GM23338 (cell line): ENCODE data around the gene GLCE. TPM values are rescaled to one million over a fixed set of nuclear protein-coding genes. Genes with fewer than 3 reads are reported as not detected.
"Not testable (repeated sequence)": the region's sequence is repeated elsewhere in the genome, so short reads cannot be mapped to it uniquely, and the experiment has no call there.

Experiments used
- ATAC-seq: fragments of 200-7000 bp; cut with Tn5 transposase; 3 replicates; pipeline ENCODE4 v1.9.1; 2020
- DNase-seq: peaks from one replicate; pipeline ENCODE4 v3.0.0-alpha.2; 2015; ENCODE audit warnings: low spot score
- H2AFZ ChIP-seq: fragments of 200-600 bp; sonication (generic); 2 replicates; pipeline ENCODE4 v1.8.0; 2016; ENCODE audit warnings: antibody characterized with exemption, mild to moderate bottlenecking, moderate library complexity
- H3F3A ChIP-seq: fragments of 200-600 bp; sonication (generic); replicated peaks from 2 replicates; pipeline ENCODE4 v1.8.0; 2017; ENCODE audit warnings: antibody characterized with exemption, mixed run types, low read depth
- H3K27ac ChIP-seq: fragments of 200-600 bp; sonication (generic); 2 replicates; pipeline ENCODE4 v1.6.1; 2016; ENCODE audit warnings: low read depth
- H3K27me3 ChIP-seq: fragments of 200-600 bp; sonication (generic); 2 replicates; pipeline ENCODE4 v1.8.0; 2016; ENCODE audit warnings: mild to moderate bottlenecking, mixed run types, moderate library complexity; ENCODE audit not compliant: insufficient read depth
- H3K36me3 ChIP-seq: fragments of 200-600 bp; sonication (generic); 2 replicates; pipeline ENCODE4 v1.8.0; 2016; ENCODE audit warnings: mild to moderate bottlenecking; ENCODE audit not compliant: insufficient read depth
- H3K4me1 ChIP-seq: fragments of 200-600 bp; sonication (generic); 2 replicates; pipeline ENCODE4 v1.8.0; 2016; ENCODE audit warnings: mild to moderate bottlenecking, moderate library complexity; ENCODE audit not compliant: insufficient read depth
- H3K4me2 ChIP-seq: fragments of 200-600 bp; sonication (generic); 2 replicates; pipeline ENCODE4 v1.7.1; 2017; ENCODE audit warnings: mixed run types
- H3K4me3 ChIP-seq: fragments of 200-600 bp; sonication (generic); 2 replicates; pipeline ENCODE4 v1.6.1; 2016; ENCODE audit warnings: mixed run types
- H3K79me2 ChIP-seq: fragments of 200-600 bp; sonication (generic); replicated peaks from 2 replicates; pipeline ENCODE4 v1.8.0; 2017; ENCODE audit warnings: mild to moderate bottlenecking; ENCODE audit not compliant: insufficient read depth
- H3K9me2 ChIP-seq: fragments of 200-600 bp; sonication (generic); 2 replicates; pipeline ENCODE4 v1.8.0; 2017; ENCODE audit not compliant: insufficient read depth
- H4K20me1 ChIP-seq: fragments of 200-600 bp; sonication (generic); replicated peaks from 2 replicates; pipeline ENCODE4 v1.8.0; 2017; ENCODE audit warnings: mild to moderate bottlenecking; ENCODE audit not compliant: insufficient read depth
- H3K27ac Mint-ChIP-seq: 2 replicates; pipeline ENCODE4 v1.8.0; 2020; ENCODE audit warnings: inconsistent platforms, mild to moderate bottlenecking, moderate library complexity, mixed read lengths
- H3K27me3 Mint-ChIP-seq: 3 replicates; pipeline ENCODE4 v1.8.0; 2022; ENCODE audit warnings: low read depth, mild to moderate bottlenecking, moderate library complexity, mixed read lengths, inconsistent platforms; ENCODE audit not compliant: insufficient read depth, poor library complexity
- H3K36me3 Mint-ChIP-seq: 3 replicates; pipeline ENCODE4 v1.8.0; 2021; ENCODE audit warnings: low read depth, mild to moderate bottlenecking, inconsistent platforms, moderate library complexity, mixed read lengths
- H3K4me1 Mint-ChIP-seq: 3 replicates; pipeline ENCODE4 v1.8.0; 2020; ENCODE audit warnings: mild to moderate bottlenecking, inconsistent platforms, mixed read lengths
- H3K4me3 Mint-ChIP-seq: 3 replicates; pipeline ENCODE4 v1.8.0; 2021; ENCODE audit warnings: moderate library complexity, mild to moderate bottlenecking, inconsistent platforms, mixed read lengths
- H3K9me3 Mint-ChIP-seq: 3 replicates; pipeline ENCODE4 v1.8.0; 2020; ENCODE audit warnings: moderate library complexity, mild to moderate bottlenecking, inconsistent platforms, mixed read lengths
- CREB1 ChIP-seq: fragments of 250-450 bp; sonication (Bioruptor Pico); IDR thresholded peaks from 2 replicates; pipeline ENCODE4 v1.5.0; 2020; ENCODE audit warnings: low read depth, mild to moderate bottlenecking, moderate library complexity
- ETS1 ChIP-seq: IDR thresholded peaks from 2 replicates; pipeline ENCODE4 v1.6.1; 2016; ENCODE audit warnings: antibody characterized with exemption
- EZH2phosphoT487 ChIP-seq: fragments of 200-600 bp; sonication (generic); IDR thresholded peaks from one replicate; pipeline ENCODE4 v1.8.1; 2018; ENCODE audit warnings: antibody characterized with exemption; ENCODE audit not compliant: unreplicated experiment
- JUNB ChIP-seq: IDR thresholded peaks from one replicate; pipeline ENCODE4 v1.6.1; 2016; ENCODE audit warnings: antibody characterized with exemption; ENCODE audit not compliant: unreplicated experiment
- NANOG ChIP-seq: IDR thresholded peaks from 2 replicates; pipeline ENCODE4 v1.6.1; 2016; ENCODE audit warnings: antibody characterized with exemption, borderline replicate concordance
- POLR2AphosphoS5 ChIP-seq: IDR thresholded peaks from 2 replicates; pipeline ENCODE4 v1.6.1; 2016; ENCODE audit warnings: antibody characterized with exemption, low read depth
- STAT1 ChIP-seq: IDR thresholded peaks from one replicate; pipeline ENCODE4 v1.6.1; 2016; ENCODE audit warnings: antibody characterized with exemption; ENCODE audit not compliant: unreplicated experiment
- polyA plus RNA-seq: library from polyadenylated mRNA; unstranded; fragments of >200 nt; fragmentation: Nextera tagmentation; extraction: Ambion mirVana; gene quantifications from 2 replicates; pipeline ENCODE4 v1.2.1, GENCODE V29; 2016
- total RNA-seq: library from RNA; depleted of rRNA; stranded (reverse); fragments of >200 nt; shearing (Covaris generic); gene quantifications from 2 replicates; pipeline ENCODE4 v1.2.3, GENCODE V29; 2014
- TF ChIP-seq, protein P1 (sequence below): IDR thresholded peaks from one replicate; pipeline ENCODE4 v1.6.1; 2018; ENCODE audit warnings: antibody characterized with exemption; ENCODE audit not compliant: unreplicated experiment

Gene GLCE
- total and polyA plus RNA-seq, 2 experiments from 2014 or later: 7.5 to 15.5 TPM

GRCh38 chr15:69153046-69153445 is 7.4 kb upstream of the GLCE start:
- H3K27ac ChIP-seq: no peak overlapping the region
- no peak overlapping the region for H3K4me3 ChIP-seq
- peaks cover 9% of the 10 kb centered on the region; the same call in 1 of the 2 replicates for H3K9me2 ChIP-seq
- H3K36me3 Mint-ChIP-seq: no peaks in the 10 kb centered on the region
- H2AFZ ChIP-seq: no peak overlapping the region
- DNase-seq: no peak
- no peak overlapping the region for H3K4me3 Mint-ChIP-seq
- H3K79me2 ChIP-seq: no peaks in the 10 kb centered on the region
- ATAC-seq: no peak
- H3K36me3 ChIP-seq: no peaks in the 10 kb centered on the region
- H3K9me3 Mint-ChIP-seq: no peaks in the 10 kb centered on the region
- no peaks in the 10 kb centered on the region for H3K27me3 ChIP-seq
- no peaks in the 10 kb centered on the region for H3K4me1 ChIP-seq
- H3F3A ChIP-seq: no peaks in the 10 kb centered on the region
- no peak overlapping the region for H3K27ac Mint-ChIP-seq
- H3K4me1 Mint-ChIP-seq: no peaks in the 10 kb centered on the region
- H3K4me2 ChIP-seq: no peak overlapping the region
- no peak for TF ChIP-seq NANOG
- TF ChIP-seq JUNB: no peak
- TF ChIP-seq STAT1: no peak
- TF ChIP-seq EZH2phosphoT487: no peak
- peaks cover 6% of the 10 kb centered on the region for H3K27me3 Mint-ChIP-seq
- no peaks in the 10 kb centered on the region for H4K20me1 ChIP-seq

DNA sequence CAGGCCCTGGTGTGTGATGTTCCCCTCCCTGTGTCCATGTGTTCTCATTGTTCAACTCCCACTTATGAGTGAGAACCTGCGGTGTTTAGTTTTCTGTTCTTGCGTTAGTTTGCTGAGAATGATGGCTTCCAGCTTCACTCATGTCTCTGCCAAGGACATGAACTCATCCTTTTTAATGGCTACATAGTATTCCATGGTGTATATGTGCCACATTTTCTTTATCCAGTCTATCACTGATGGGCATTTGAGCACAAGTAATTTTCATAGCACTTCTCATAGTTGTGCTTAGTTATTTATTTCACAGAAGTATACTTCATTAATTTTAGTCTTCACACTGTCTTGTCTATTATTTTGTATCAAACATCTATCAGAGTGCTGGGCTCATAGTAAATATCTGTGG is 6.8 kb upstream of the GLCE start:
- H3K27me3 ChIP-seq, H3K4me2 ChIP-seq, H3F3A ChIP-seq, H4K20me1 ChIP-seq, ATAC-seq, H3K4me1 ChIP-seq, H3K27ac ChIP-seq, H3K36me3 Mint-ChIP-seq, H3K79me2 ChIP-seq, H3K27me3 Mint-ChIP-seq, H3K9me2 ChIP-seq, H3K27ac Mint-ChIP-seq, DNase-seq, H3K4me3 ChIP-seq, H3K9me3 Mint-ChIP-seq, H3K4me1 Mint-ChIP-seq, H3K36me3 ChIP-seq, H2AFZ ChIP-seq, H3K4me3 Mint-ChIP-seq: not testable (repeated sequence)

DNA sequence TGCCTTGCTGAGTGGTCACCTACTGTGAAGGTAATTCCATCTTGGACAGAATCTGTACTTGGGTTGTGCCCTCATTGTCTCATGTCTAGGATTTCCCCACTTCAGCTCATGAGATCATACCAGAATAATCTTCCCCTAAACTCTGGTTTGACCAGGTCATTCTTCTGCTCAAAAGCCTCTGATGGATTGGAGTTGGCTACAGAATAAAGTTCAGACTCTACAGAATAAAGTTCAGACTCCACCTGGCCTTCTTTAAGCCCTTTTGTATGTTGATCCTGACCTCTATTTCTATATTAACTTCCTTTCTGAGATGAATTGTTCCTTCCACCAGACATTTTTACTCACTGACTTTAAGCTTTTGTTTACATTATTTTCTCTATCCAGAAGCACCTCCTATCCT is 6.4 kb upstream of the GLCE start:
- H4K20me1 ChIP-seq: no peaks in the 10 kb centered on the region
- peaks cover 6% of the 10 kb centered on the region for H3K27me3 Mint-ChIP-seq
- no peak overlapping the region for H3K4me3 ChIP-seq
- H3K4me2 ChIP-seq: no peak overlapping the region
- H2AFZ ChIP-seq: no peak overlapping the region
- no peak for TF ChIP-seq EZH2phosphoT487
- no peak for TF ChIP-seq CREB1 (CRISPR knock-in tag)
- TF ChIP-seq, protein P1, sequence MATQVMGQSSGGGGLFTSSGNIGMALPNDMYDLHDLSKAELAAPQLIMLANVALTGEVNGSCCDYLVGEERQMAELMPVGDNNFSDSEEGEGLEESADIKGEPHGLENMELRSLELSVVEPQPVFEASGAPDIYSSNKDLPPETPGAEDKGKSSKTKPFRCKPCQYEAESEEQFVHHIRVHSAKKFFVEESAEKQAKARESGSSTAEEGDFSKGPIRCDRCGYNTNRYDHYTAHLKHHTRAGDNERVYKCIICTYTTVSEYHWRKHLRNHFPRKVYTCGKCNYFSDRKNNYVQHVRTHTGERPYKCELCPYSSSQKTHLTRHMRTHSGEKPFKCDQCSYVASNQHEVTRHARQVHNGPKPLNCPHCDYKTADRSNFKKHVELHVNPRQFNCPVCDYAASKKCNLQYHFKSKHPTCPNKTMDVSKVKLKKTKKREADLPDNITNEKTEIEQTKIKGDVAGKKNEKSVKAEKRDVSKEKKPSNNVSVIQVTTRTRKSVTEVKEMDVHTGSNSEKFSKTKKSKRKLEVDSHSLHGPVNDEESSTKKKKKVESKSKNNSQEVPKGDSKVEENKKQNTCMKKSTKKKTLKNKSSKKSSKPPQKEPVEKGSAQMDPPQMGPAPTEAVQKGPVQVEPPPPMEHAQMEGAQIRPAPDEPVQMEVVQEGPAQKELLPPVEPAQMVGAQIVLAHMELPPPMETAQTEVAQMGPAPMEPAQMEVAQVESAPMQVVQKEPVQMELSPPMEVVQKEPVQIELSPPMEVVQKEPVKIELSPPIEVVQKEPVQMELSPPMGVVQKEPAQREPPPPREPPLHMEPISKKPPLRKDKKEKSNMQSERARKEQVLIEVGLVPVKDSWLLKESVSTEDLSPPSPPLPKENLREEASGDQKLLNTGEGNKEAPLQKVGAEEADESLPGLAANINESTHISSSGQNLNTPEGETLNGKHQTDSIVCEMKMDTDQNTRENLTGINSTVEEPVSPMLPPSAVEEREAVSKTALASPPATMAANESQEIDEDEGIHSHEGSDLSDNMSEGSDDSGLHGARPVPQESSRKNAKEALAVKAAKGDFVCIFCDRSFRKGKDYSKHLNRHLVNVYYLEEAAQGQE: no peak
- TF ChIP-seq STAT1: no peak
- no peak for TF ChIP-seq NANOG
- TF ChIP-seq JUNB: no peak
- no peak for TF ChIP-seq ETS1
- no peak for TF ChIP-seq POLR2AphosphoS5
- no peaks in the 10 kb centered on the region; the same call in 1 of the 2 replicates for H3F3A ChIP-seq
- no peaks in the 10 kb centered on the region for H3K36me3 ChIP-seq
- peaks cover 1% of the 10 kb centered on the region; the same call in 1 of the 2 replicates for H3K4me1 ChIP-seq
- H3K36me3 Mint-ChIP-seq: no peaks in the 10 kb centered on the region; the same call in 2 of the 3 replicates
- H3K27ac Mint-ChIP-seq: no peak overlapping the region
- H3K79me2 ChIP-seq: no peaks in the 10 kb centered on the region
- H3K9me3 Mint-ChIP-seq: no peaks in the 10 kb centered on the region
- H3K4me3 Mint-ChIP-seq: no peak overlapping the region
- H3K27me3 ChIP-seq: no peaks in the 10 kb centered on the region
- H3K4me1 Mint-ChIP-seq: peaks cover 7% of the 10 kb centered on the region
- no peak overlapping the region for H3K27ac ChIP-seq
- no peak for DNase-seq
- peaks cover 9% of the 10 kb centered on the region; the same call in 1 of the 2 replicates for H3K9me2 ChIP-seq
- ATAC-seq: no peak
